T-helper 1 cell treated with Interleukin-12 subunit alpha and Interleukin-12 subunit beta and Interleukin-4 antibody, amounts not matched to agents 30 μg/mL and 1 μg/mL, for 36 hours (primary cell): ENCODE data around the gene PDZD7.

Source experiments
- H3K27ac Mint-ChIP-seq: one replicate; pipeline ENCODE4 v1.8.0; 2021; ENCODE audit warnings: mild to moderate bottlenecking, mixed read lengths
- H3K27me3 Mint-ChIP-seq: one replicate; pipeline ENCODE4 v1.8.0; 2021; ENCODE audit warnings: low read depth, mixed read lengths
- H3K36me3 Mint-ChIP-seq: one replicate; pipeline ENCODE4 v1.8.0; 2021; ENCODE audit warnings: low read depth, mixed read lengths
- H3K4me1 Mint-ChIP-seq: one replicate; pipeline ENCODE4 v1.8.0; 2021; ENCODE audit warnings: low read depth, mixed read lengths
- H3K4me3 Mint-ChIP-seq: one replicate; pipeline ENCODE4 v1.8.0; 2021; ENCODE audit warnings: mild to moderate bottlenecking, moderate library complexity, mixed read lengths
- H3K9me3 Mint-ChIP-seq: one replicate; pipeline ENCODE4 v1.8.0; 2021; ENCODE audit warnings: mixed read lengths

The PDZD7 gene

DNA sequence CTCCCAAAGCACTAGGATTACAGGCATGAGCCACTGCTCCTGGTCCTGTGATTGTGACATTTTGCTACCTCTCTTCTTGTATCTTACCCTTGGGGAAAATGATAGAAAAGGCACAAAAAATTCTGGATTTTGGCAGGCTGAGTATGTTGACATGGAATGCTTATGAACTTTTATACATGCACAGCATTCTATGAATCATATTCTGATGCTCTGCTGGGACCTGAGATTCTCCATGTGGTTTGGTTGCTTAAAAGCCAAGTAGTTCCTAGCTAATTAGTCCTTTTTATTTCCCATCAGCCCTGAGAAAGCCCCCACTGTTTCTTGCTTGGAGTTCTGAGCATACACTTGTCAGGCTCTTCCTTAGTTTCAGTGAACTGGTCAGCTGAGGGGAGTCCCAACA, 22.6 kb upstream of the PDZD7 start:
- H3K9me3 Mint-ChIP-seq = no peaks in the 10 kb centered on the region
- peaks cover 25% of the 10 kb centered on the region for H3K27me3 Mint-ChIP-seq
- no peak overlapping the region for H3K4me3 Mint-ChIP-seq
- peaks cover 10% of the 10 kb centered on the region for H3K36me3 Mint-ChIP-seq
- no peak overlapping the region for H3K27ac Mint-ChIP-seq
- peaks cover 13% of the 10 kb centered on the region for H3K4me1 Mint-ChIP-seq

DNA sequence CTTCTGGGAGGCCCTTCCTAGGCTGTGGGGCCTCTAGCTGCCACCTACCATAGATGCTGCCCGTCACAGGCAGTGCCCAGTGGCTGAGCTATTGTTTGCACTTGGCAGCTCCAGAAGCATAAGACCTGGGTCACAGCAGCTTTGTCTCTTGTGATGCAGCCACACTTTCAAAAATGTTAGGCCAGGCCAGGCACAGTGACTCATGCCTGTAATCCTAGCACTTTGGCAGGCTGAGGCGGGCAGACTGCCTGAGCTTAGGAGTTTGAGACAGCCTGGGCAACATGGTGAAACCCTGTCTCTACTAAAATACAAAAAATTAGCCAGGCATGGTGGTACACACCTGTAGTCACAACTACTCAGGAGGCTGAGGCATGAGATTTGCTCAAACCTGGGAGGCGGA, 21.4 kb upstream of the PDZD7 start:
- H3K4me3 Mint-ChIP-seq = no peak overlapping the region
- H3K4me1 Mint-ChIP-seq = peaks cover 16% of the 10 kb centered on the region
- H3K27ac Mint-ChIP-seq = no peak overlapping the region
- peaks cover 37% of the 10 kb centered on the region for H3K27me3 Mint-ChIP-seq
- H3K36me3 Mint-ChIP-seq = peaks cover 10% of the 10 kb centered on the region
- H3K9me3 Mint-ChIP-seq = no peaks in the 10 kb centered on the region

DNA sequence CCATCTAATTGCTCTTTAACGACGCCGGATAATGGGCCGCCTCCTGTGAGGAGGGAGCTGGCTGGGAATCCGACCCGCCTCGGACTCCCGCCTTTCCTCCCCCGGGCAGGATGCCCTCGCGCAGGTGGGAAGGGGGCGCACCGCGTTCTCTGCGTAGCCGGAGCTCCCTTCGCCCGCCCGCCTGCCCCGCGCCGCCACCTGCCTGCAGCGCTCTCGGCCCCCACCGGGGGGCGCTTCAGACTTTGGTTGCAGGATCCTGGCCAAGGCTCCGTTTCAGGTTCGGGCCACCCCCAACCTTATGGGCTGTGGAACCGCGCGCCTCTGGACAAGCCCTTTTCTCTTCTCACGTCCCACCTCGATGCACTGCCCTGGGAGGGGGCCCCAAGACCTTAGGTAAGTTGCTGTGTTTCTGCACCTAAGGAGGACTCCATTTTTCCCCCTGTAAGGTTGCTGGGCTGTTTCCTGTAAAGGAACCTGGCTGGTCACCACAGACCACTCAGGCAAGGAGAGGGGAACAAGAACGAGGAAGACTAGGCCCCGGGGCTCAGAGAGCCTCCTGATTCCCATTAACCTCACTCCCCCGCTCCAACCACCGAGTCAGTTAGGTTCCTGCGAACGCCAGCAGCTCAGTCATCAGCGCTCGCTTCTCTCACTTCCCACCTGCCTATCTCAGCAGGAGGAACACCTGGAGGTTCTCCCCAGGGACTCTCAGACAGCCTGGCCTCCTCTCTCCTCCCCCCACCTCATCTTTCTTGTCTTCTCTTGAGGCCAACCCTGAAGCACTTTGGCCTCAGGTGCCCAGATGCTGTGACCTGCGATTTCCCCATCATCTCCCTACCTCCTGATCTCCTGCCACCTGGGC, 19.5 kb upstream of the PDZD7 start:
- H3K36me3 Mint-ChIP-seq = peaks cover 5% of the 10 kb centered on the region
- H3K4me3 Mint-ChIP-seq = peak overlapping the region; percentile 51
- no peaks in the 10 kb centered on the region for H3K9me3 Mint-ChIP-seq
- no peak overlapping the region for H3K27ac Mint-ChIP-seq
- peaks cover 55% of the 10 kb centered on the region for H3K27me3 Mint-ChIP-seq
- H3K4me1 Mint-ChIP-seq = peaks cover 14% of the 10 kb centered on the region

DNA sequence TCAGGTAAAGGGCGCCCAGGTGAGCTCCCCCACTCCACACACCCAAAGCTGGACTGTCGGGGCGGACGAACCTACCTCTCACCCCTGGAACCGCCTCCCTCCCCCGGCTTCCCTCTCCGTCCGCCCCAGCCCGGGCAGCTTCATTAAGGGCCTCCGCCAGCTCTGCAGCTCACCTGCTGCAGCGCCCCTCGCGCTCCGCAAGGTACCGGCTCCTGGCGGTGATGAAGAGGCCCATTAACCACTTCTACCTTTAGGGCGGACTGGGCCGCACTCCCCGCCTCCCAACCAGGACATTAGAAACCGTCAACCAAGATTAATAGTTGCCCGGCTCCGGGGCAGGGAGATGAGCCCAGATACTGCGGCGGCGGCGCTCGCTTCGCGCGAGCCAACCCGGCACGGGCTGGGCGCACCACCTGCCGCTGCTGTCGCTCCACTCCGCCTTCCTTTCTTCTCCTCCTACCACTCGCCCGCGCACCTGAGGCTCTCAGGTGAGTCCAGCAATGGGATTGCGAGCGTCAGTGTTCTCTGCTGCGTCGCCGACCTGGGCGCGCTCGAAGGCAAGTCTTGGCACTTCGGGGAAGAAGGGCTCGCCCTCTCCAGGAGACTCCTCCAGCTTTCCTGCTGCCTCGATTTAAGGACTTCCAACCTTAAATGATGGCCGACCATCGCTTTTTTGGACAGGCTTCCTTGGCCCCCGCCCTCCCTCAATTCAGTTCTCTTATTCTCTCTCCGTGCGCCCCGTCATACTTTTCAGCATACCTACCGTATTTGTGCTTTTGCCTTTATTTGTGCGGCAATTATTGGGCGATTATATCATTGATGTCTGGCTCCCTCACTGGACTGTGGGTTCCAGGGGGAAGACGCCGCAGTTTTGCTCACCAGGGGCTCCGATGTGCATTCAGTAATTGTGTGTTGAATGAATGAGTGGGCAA, 17.3 kb upstream of the PDZD7 start:
- no peaks in the 10 kb centered on the region for H3K36me3 Mint-ChIP-seq
- H3K9me3 Mint-ChIP-seq = no peaks in the 10 kb centered on the region
- no peak overlapping the region for H3K4me3 Mint-ChIP-seq
- H3K27ac Mint-ChIP-seq = no peak overlapping the region
- peaks cover 11% of the 10 kb centered on the region for H3K4me1 Mint-ChIP-seq
- peaks cover 69% of the 10 kb centered on the region for H3K27me3 Mint-ChIP-seq

DNA sequence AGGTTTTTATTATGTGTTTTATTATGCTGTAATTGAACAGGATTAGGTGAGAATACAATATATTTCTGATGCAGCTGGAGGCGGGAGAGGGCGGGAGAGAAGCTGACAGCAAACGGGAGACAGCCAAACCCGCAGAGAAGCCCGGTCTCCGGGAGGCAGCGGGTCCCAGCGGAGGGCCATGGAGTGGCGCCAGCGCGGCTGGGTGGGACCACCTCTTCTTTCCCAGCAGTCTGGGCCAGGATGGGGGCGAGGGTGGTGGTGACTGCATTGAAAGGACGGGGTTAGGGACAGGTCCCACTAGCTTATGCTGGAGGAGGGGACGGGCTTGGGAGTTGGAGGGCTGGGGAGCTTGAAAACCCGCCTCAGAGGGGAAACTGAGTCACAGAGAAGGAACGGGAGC, 16.3 kb upstream of the PDZD7 start:
- peaks cover 19% of the 10 kb centered on the region for H3K4me1 Mint-ChIP-seq
- H3K27ac Mint-ChIP-seq = no peak overlapping the region
- H3K9me3 Mint-ChIP-seq = no peaks in the 10 kb centered on the region
- no peaks in the 10 kb centered on the region for H3K36me3 Mint-ChIP-seq
- peaks cover 69% of the 10 kb centered on the region for H3K27me3 Mint-ChIP-seq
- H3K4me3 Mint-ChIP-seq = no peak overlapping the region

DNA sequence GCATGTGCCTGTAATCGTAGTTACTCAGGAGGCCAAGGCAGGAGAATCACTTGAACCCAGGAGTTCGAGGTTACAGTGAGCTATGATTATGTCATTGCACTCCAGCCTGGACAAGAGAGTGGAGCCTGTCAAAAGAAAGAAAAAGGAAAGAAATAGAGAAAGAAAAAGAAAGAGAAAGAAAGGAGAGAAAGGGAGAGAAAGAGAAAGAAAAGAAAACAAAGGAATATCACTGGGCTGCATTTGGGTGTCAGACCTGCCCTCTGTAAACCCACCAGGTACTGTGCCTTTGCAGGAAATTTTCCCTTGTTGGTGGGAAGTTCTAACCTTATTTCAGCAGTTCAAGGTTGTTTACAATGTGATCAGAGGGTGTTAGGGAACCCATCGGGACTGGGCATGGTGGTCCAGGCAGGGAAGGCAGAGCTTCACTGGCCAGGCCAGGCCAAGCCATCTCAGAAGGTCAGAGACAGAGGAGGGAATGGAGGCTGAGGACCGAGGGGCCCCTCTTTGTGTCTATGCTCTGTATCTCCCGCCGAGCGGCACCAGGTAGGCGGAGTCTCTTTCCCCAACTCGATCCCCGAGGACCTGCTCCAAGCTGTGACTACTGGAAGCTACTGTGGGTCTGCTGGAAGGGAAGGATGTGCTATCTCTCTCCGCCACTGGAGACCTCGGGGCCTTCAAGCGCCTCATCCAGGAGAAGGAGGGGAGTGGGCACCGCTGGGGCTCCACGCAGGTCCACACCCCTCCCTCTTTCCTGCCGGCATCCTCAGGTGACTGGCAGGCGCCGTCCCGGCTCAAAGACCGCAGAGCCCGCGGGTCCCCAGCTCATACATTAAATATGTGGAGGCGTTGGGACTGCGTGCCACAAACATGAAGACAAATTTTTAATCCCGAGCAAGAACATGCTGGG, 15.7 kb upstream of the PDZD7 start:
- Mint-ChIP-seq H3K9me3 (no peaks in the 10 kb centered on the region), H3K4me1 (peaks cover 25% of the 10 kb centered on the region), H3K36me3 (no peaks in the 10 kb centered on the region), H3K4me3 (no peak overlapping the region), H3K27ac (no peak overlapping the region), H3K27me3 (peaks cover 69% of the 10 kb centered on the region)

DNA sequence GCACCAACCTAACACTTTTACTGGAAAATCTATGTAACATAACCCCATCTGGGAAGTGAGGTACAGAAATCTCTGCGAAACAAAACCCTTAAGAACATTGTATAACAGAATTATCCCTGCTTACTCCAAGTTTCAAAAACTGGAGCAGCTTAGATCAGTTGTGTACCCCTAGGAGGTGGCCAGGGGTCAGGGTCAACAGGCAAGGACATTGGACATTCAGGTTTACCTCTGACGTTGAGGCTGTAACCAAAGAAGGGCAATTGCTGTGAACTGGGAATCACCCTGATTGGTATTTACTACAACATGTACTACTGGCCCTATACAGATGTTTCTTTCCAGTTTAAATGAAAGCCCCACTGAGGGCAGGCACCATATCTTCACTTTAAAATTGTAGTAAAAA, 13.2 kb upstream of the PDZD7 start:
- Mint-ChIP-seq H3K9me3 (no peaks in the 10 kb centered on the region), H3K36me3 (peaks cover 3% of the 10 kb centered on the region), H3K4me1 (peaks cover 22% of the 10 kb centered on the region), H3K27ac (no peak overlapping the region), H3K4me3 (no peak overlapping the region), H3K27me3 (peaks cover 50% of the 10 kb centered on the region)

DNA sequence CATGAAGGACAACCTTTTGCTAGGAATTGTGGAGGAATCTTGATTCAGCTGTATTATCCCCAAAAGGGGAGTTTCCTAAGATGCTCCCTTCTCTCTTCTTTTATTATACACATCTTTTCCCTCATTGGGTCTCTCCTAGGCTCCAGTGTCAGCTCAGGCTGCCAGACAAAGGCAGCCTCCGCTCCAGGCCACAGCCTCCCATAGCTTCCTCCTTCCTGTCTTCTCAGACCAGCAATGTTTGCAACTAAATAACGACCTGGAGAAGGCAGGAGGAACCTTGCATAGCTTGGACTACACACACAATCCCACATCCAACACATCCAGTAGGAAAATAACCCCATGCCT, 12.4 kb upstream of the PDZD7 start:
- Mint-ChIP-seq H3K9me3 (no peaks in the 10 kb centered on the region), H3K27ac (no peak overlapping the region), H3K36me3 (peaks cover 6% of the 10 kb centered on the region), H3K4me3 (peak overlapping the region; percentile 85), H3K27me3 (peaks cover 42% of the 10 kb centered on the region), H3K4me1 (peaks cover 20% of the 10 kb centered on the region)

DNA sequence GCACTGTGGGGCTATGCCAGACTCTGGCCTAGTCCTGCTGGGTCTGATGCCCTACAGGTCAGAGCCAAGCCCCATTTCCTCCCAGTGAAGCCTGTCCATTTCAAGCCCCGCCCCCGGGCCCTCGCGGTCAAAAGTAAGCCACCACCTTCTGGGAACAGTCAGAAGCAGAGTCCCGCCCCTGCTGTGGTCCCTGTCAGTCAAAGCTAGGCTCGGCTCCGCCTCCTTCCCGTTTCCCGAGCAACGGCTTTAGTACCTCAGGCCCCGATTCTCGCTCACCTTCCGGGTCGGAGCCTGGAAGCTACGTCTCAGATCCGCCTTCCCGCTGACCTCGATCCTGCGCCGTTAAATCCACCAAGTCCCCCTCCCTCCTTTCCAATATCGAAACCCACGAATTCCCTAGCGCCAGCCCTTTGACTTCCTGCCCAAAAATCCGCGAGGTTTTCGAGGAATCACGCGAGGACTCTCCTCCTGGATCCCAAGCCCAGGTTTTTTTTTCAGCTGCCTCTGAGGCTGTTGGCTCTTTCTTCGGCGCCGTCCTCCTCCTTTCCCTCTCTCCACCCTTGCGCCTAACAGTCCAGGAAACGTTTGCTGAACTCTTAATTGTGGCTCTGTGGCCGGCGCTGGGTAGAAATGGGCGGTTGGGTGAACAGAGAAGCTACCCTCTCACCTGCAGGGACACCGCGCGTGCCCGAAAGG, 11.9 kb upstream of the PDZD7 start:
- Mint-ChIP-seq H3K9me3 (no peaks in the 10 kb centered on the region), H3K27ac (peak overlapping the region; percentile 71), H3K4me3 (peak overlapping the region; percentile 85)

DNA sequence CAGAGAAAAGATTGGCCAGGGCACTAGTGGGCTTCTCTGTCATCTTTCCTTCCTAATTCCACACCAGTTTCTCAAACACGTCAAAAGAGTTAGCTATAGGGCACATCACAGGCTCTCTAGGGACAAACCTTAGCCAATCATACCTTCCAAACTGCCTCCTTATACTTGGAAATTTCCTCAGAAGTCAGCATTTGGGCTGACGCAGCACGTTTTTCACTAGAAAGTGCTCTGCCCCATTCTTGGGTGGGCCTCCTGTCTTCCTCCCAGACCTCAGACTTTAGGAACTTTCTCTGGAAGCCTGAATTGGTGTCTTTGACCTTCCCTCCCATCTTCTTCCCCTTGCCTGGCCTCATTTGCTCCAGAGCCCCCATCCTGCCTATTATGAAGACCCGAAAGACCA, 11.2 kb upstream of the PDZD7 start:
- H3K27me3 Mint-ChIP-seq = peaks cover 30% of the 10 kb centered on the region
- peaks cover 18% of the 10 kb centered on the region for H3K4me1 Mint-ChIP-seq
- H3K9me3 Mint-ChIP-seq = no peaks in the 10 kb centered on the region
- H3K4me3 Mint-ChIP-seq = peak overlapping the region; percentile 85
- peaks cover 16% of the 10 kb centered on the region for H3K36me3 Mint-ChIP-seq
- peak overlapping the region; percentile 71 for H3K27ac Mint-ChIP-seq

More for the DNA sequence above, 11.9 kb upstream of the PDZD7 start:
- Mint-ChIP-seq H3K4me1 (peaks cover 18% of the 10 kb centered on the region), H3K27me3 (peaks cover 37% of the 10 kb centered on the region), H3K36me3 (peaks cover 10% of the 10 kb centered on the region)

DNA sequence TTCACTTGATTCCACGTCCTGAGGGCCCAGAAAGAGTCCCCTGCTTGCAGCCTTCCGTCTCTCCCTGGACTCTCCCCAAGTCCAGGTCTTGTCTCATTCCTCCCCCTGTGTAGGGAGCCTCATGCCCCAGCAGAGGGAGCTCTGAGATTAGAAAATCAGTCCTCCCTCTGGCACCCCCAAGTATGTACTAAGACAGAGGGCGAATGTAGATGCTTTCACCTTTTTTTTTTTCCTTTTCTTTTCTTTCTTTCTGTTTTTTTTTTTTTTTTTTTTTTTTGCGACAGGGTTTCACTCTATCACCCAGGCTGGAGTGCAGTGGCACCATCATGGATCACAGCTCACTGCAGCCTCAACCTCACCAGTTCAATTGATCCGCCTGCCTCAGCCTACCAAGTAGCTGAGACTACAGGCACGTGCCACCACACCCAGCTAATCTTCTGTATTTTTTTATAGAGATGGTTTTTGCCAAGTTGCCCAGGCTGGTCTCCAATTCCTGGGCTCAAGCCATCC, 10.4 kb upstream of the PDZD7 start:
- Mint-ChIP-seq H3K27ac (peak overlapping the region; percentile 7), H3K4me1 (peaks cover 18% of the 10 kb centered on the region), H3K36me3 (peaks cover 21% of the 10 kb centered on the region), H3K9me3 (no peaks in the 10 kb centered on the region), H3K27me3 (peaks cover 22% of the 10 kb centered on the region), H3K4me3 (no peak overlapping the region)

DNA sequence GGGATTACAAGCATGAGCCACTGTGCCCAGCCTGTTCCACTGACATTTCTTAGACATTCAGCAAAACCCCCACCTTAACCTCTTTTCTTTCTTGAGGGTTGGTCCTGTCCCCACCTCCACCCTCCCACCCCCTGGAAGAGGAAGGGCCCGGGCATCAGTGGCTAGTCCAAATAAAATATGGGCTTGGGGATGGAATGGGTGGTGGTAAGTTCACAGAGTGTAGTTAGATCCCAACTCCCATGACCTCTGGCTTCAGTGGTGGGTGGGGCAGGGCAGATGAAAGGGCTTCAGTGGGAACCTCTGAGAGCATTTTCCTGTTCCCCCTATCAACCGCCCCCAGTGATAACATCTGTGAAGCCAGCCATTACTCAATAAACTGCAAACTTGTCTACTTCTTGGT, 9.9 kb upstream of the PDZD7 start:
- Mint-ChIP-seq H3K27ac (no peak overlapping the region), H3K9me3 (no peaks in the 10 kb centered on the region), H3K27me3 (peaks cover 17% of the 10 kb centered on the region), H3K36me3 (peaks cover 25% of the 10 kb centered on the region), H3K4me1 (peaks cover 18% of the 10 kb centered on the region), H3K4me3 (no peak overlapping the region)

DNA sequence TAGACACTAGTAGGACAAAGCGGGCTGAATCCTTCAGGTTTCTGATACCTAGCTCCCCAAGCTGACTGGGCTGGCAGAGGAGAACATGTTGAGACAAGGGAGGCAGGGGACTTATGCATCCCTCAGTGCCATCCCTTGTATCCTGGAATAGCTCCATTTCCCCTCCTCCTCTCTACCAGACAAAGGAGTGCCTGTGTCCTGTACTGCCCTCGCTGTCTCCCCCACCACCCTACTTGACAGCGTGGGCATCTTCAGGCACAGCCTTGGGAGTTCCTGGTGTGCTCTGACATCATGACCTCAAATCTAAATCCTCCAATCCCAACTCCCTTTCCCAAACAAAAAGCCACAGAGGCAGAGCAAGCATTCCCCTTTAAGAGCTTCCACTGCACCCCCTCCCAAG, 9.1 kb upstream of the PDZD7 start:
- peaks cover 30% of the 10 kb centered on the region for H3K36me3 Mint-ChIP-seq
- H3K4me3 Mint-ChIP-seq = no peak overlapping the region
- H3K27ac Mint-ChIP-seq = no peak overlapping the region
- H3K4me1 Mint-ChIP-seq = peaks cover 18% of the 10 kb centered on the region
- no peaks in the 10 kb centered on the region for H3K9me3 Mint-ChIP-seq
- peaks cover 10% of the 10 kb centered on the region for H3K27me3 Mint-ChIP-seq
